ENCODE data around the gene COX7A2L. TPM values are rescaled to one million over a fixed set of nuclear protein-coding genes. Genes with fewer than 3 reads are reported as not detected.

The COX7A2L gene
- total and polyA plus RNA-seq, 2 experiments from 2014 or later, result 112 to 149 TPM

- TF ChIP-seq REST (IDR thresholded peaks at IDR 0.05; ENCODE audit: unreplicated experiment) (no peak), JUNB (IDR thresholded peaks at IDR 0.05; ENCODE audit: unreplicated experiment) (no peak)
These were observed 5.4 kb upstream of the COX7A2L start (continued) for GRCh38 chr2:42366411-42366810.

GRCh38 chr2:42364658-42365057 lies 3.6 kb upstream of the COX7A2L start:
- TF ChIP-seq EZH2 (IDR thresholded peaks at IDR 0.05; ENCODE audit: low read depth, unreplicated experiment), result no peak
- TF ChIP-seq CTCF (conservative IDR thresholded peaks at IDR 0.05; ENCODE audit: low read depth in 2 of 2), result no peak
- no peak for TF ChIP-seq ZNF114 (CRISPR knock-in tag; IDR thresholded peaks at IDR 0.05)
- no peak overlapping the region for H3K27ac ChIP-seq (ENCODE audit: low read depth)
- H3F3A ChIP-seq (replicated peaks; ENCODE audit: low read depth), result no peaks in the 10 kb centered on the region; the same call in 1 of the 2 replicates
- no peak overlapping the region for H3K27ac Mint-ChIP-seq
- H3K4me3 Mint-ChIP-seq, result no peak overlapping the region
- ATAC-seq, result no peak
- H3K4me1 ChIP-seq (ENCODE audit: insufficient read depth), result peaks cover 21% of the 10 kb centered on the region
- H3K9me3 Mint-ChIP-seq, result no peaks in the 10 kb centered on the region
- peaks cover 12% of the 10 kb centered on the region for H3K79me2 ChIP-seq (replicated peaks; ENCODE audit: insufficient read depth)
- H3K4me1 Mint-ChIP-seq, result peaks cover 21% of the 10 kb centered on the region
- H3K36me3 Mint-ChIP-seq (ENCODE audit: low read depth), result no peaks in the 10 kb centered on the region
- H3K27me3 Mint-ChIP-seq (ENCODE audit: insufficient read depth, low read depth, poor library complexity), result peaks cover 14% of the 10 kb centered on the region
- H3K4me2 ChIP-seq, result no peak overlapping the region
- no peak overlapping the region for H3K4me3 ChIP-seq
- no peak overlapping the region for H2AFZ ChIP-seq
- H3K36me3 ChIP-seq (ENCODE audit: insufficient read depth), result no peaks in the 10 kb centered on the region
- H4K20me1 ChIP-seq (replicated peaks; ENCODE audit: insufficient read depth), result peaks cover 10% of the 10 kb centered on the region
- DNase-seq (ENCODE audit: low spot score), result no peak
- H3K9me2 ChIP-seq (ENCODE audit: insufficient read depth), result no peaks in the 10 kb centered on the region
- H3K27me3 ChIP-seq (ENCODE audit: insufficient read depth), result no peaks in the 10 kb centered on the region

GRCh38 chr2:42363413-42363812 lies 2.4 kb upstream of the COX7A2L start:
- Mint-ChIP-seq H3K27me3 (ENCODE audit: insufficient read depth, low read depth, poor library complexity) (peaks cover 15% of the 10 kb centered on the region), H3K9me3 (no peaks in the 10 kb centered on the region), H3K36me3 (ENCODE audit: low read depth) (no peaks in the 10 kb centered on the region), H3K27ac (no peak overlapping the region), H3K4me3 (no peak overlapping the region), H3K4me1 (peaks cover 25% of the 10 kb centered on the region)
- no peak overlapping the region for H2AFZ ChIP-seq
- ATAC-seq (no peak), DNase-seq (ENCODE audit: low spot score) (no peak)
- no peak for TF ChIP-seq REST (IDR thresholded peaks at IDR 0.05; ENCODE audit: unreplicated experiment)
- peaks cover 24% of the 10 kb centered on the region for H3K4me1 ChIP-seq (ENCODE audit: insufficient read depth)
- peaks cover 14% of the 10 kb centered on the region for H4K20me1 ChIP-seq (replicated peaks; ENCODE audit: insufficient read depth)
- H3K36me3 ChIP-seq (ENCODE audit: insufficient read depth), result no peaks in the 10 kb centered on the region
- H3K4me3 ChIP-seq, result no peak overlapping the region
- no peaks in the 10 kb centered on the region for H3K27me3 ChIP-seq (ENCODE audit: insufficient read depth)
- H3K79me2 ChIP-seq (replicated peaks; ENCODE audit: insufficient read depth), result peaks cover 24% of the 10 kb centered on the region
- no peaks in the 10 kb centered on the region for H3K9me2 ChIP-seq (ENCODE audit: insufficient read depth)
- H3K27ac ChIP-seq (ENCODE audit: low read depth), result no peak overlapping the region
- H3F3A ChIP-seq (replicated peaks; ENCODE audit: low read depth), result no peaks in the 10 kb centered on the region; the same call in 1 of the 2 replicates
- H3K4me2 ChIP-seq, result no peak overlapping the region
